Hematopoietic multipotent progenitor cell treated with erythropoietin and hydrocortisone succinate and interleukin-3 and kit ligand, for 4 days (in vitro differentiated cells): ENCODE measurements around the gene RHOT1.
"Not testable (repeated sequence)": the region's sequence is repeated elsewhere in the genome, so short reads cannot be mapped to it uniquely, and the experiment has no call there.

ENCODE experiments used
- DNase-seq: peaks from one replicate; pipeline ENCODE4 v3.0.0-alpha.2; 2015

Gene RHOT1

DNA sequence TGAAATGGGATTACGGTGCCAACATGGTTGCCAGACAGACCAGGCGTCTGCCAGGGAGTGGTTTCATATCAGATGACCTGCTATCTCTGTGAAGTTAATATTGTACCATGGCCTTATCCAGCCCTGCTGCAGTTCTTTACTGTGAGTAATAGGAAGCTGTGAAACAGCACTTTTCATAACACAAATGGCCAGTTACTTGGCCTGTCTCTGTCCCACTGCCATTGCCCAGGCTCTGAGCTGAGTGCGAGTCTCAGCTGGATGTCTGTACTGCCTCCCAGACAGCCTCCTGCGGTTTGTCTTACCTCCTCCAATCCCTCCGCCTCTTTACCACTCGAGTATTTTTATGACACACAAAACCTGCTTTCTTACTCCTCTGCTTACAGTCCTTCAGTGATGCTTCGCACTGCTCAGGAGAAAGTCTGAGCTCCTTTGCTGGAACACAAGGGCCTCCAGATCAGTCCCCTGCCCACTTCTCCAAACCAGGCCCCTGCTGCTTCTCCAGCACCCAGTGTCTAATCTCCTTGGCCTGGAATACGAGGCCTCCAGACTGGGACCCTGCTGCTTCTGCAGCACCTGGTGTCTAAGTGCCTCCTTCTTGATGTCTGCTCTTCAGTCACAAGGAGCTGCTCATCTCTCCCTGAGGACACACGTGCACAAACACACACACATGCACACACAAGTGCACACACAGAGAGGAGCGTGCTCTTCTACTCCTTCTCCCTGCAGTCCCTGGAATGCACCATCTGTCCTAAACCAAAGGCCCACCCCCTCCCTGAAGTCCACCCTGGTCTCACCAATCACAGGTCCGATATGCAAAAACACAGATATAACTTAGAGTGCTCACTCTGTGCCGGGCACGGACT, 17.1 kb upstream of the RHOT1 start:
- DNase-seq: peak; percentile 65

DNA sequence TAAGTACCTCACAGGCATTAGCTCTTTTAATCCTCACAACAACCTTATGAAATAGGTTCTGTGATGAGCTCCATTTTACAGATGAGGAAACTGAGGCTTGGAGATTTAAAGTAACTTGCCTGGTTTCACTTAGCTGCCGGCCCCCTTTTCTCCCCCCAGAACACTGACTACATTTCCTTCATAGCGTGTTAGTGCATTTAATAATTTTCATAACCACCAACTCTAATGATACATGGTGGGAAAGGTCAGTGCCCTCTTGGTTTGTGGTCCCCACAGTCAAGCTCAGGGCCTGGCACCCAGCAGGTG, 16.5 kb upstream of the RHOT1 start:
- DNase-seq: no peak

DNA sequence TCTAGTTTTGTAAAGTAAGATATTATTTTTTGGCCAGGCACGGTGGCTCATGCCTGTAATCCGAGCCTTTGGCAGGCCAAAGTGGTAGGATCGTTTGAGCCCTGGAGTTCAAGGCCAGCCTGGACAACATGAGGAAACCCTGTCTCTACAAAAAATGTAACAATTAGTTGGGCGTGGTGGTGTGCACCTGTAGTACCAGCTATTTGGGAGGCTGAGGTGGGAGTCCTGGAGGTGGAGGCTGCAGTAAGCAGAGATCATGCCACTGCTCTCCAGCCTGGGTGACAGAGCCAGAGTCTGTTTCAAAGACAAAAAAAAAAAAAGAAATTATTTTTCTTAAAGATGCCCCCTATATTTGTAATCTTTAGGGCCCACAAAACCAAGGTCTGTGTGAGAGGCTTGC, 16.0 kb upstream of the RHOT1 start:
- DNase-seq: no peak

DNA sequence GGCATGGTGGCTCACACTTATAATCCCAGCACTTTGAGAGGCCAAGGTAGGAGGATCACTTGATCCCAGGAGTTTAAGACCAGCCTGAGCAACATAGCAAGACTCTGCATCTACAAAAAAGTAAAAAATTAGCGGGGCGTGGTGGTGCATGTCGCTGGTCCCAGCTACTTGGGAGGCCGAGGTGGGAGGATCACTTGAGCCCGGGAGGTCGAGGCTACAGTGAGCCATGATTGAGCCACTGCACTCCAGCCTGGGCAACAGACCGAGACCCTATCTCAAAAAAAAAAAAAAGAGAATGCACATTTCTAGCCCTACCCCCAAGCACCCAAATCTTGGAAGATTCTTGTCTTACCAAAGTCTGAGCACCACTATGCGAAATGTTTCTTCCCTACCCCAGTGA, 15.6 kb upstream of the RHOT1 start:
- no peak for DNase-seq

DNA sequence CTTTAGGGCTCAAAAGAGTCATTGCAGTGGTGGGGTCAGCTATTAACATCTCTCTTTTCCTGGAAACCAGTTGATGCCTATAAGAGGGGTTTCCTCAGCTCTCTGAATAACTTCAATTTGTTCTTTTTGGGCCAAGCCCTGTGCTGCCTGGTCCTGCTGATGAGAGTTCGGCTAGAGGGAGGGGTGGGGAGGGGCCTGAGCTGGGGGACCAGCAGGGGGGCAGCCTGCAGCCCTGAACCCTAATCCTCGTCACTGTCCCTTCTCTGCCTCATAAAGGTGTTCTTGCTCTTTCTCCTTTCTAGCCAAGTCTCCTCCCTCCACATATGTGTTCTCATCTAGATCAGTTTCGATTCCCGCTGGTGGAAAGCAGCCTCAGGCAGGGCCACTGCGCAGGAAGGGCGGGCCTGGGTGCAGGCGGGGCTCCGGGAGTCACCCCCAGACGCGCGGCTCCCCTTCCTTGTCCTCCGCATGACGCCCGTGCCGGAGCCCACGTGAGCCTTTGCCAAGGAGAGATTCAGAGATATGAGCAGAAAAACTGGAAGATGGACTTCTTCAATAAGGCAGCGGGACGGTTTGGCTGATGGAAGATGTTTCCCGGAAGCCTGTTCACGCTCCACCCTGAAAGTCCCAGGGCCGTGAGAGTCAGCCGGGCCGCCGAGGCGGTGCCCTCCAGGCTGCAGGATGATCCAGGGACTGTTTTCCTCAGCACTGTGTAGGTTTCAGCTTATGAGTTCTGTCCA, 15.0 kb upstream of the RHOT1 start:
- DNase-seq: peak; percentile 94

DNA sequence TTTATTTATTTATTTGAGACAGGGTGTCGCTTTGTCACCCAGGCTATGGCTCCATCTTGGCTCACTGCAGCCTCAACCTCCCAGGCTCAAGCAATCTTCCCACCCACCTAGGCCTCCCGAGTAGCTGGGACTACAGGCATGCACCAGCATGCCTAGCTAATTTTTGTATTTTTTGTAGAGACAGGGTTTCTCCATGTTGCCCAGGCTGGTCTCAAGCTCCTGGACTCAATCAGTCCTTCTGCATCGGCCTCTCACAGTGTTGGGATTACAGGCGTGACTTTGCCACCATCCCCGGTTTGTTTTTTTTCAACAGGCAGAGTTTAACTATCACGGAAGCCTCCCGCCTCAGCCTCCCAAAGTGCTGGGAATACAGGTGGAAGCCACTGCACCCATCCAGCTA, 13.8 kb upstream of the RHOT1 start:
- not testable (repeated sequence) for DNase-seq

DNA sequence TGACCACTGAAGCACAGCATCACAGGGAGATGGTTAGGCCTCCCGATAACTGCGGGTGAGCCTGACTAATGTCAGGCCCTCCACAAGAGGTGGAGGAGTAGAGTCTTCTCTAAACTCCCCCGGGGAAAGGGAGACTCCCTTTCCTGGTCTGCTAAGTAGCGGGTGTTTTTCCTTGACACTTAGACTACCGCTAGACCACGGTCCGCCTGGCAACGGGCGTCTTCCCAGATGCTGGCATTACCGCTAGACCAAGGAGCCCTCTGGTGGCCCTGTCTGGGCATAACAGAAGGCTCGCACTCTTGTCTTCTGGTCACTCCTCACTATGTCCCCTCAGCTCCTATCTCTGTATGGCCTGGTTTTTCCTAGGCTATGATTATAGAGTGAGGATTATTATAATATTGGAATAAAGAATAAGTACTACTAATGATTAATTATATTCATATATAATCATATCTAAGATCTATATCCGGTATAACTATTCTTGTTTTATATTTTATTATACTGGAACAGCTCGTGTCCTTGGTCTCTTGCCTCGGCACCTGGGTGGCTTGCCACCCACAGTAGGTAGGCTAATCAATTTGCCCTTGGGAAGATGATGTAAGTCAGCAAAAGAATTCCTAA, 6.7 kb upstream of the RHOT1 start:
- DNase-seq: peak; percentile 33

DNA sequence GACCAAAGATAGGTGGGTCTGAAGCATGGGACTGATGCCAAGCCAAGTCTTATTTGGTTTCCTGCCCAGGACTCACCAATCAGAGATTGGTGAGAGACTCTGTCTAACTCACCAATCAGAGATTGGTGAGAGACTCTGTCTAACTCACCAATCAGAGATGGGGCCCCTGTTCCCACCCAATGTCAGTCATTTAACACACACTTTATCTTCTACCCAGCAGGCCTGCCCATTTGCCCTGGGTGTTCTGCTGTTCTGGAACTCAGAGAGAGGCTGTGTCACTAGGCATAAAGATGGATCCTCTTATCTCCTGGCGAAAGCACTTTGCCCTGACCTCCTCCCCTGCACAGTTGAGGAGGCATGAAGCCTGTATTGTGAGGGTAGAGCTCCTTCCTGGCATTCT, 5.4 kb upstream of the RHOT1 start:
- DNase-seq: peak; percentile 96

DNA sequence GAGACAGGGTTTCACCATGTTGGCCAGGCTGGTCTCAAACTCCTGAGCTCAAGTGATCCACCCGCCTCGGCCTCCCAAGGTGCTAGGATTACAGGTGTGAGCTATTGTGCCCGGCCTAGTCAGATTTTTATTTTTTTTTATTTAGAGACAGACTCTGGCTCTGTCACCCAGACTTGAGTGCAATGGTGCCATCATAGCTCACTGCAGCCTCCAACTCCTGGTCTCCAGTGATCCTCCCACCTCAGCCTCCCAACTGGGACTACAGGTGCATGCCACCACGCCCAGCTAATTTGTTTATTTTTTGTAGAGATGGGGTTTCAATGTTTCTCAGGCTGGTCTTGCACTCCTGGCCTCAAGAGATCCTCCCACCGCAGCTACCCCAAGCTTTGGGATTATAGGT, 2.8 kb upstream of the RHOT1 start:
- not testable (repeated sequence) for DNase-seq

DNA sequence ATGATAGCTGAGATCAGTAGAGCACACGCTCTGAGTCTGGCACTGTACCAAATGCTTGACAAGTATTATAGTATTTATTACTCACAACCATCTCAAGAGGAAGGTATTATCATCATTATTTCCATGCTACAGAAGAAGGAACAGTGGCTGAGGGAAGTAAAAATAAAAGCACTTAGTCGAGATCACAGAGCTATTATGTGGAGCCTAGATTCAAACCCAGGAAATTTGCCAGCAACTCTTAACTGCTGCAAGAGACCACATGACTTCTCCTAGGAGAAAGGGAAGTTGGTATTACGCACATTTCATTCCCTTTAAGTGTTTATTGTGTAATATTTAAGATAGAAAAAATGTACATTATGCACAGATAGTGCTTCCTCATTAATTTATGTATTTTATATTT, 1.0 kb upstream of the RHOT1 start:
- peak; percentile 93 for DNase-seq

DNA sequence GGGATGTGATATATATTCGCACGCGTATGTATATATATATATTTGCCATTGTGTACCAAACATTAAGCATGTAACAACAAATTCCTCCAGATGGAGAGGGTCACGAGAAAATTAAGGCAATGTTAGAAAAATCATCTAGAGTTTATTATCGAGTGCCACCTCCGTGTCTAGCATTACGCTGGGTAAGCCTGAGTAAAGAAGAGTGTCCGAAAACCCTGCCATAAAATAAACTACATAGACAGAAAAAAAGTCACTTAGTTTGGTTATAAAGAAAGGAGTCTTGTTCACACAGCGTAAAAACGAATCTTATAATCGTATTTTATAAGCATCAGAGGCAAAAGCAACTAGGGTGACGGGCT, 644 bp upstream of the RHOT1 start:
- no peak for DNase-seq

DNA sequence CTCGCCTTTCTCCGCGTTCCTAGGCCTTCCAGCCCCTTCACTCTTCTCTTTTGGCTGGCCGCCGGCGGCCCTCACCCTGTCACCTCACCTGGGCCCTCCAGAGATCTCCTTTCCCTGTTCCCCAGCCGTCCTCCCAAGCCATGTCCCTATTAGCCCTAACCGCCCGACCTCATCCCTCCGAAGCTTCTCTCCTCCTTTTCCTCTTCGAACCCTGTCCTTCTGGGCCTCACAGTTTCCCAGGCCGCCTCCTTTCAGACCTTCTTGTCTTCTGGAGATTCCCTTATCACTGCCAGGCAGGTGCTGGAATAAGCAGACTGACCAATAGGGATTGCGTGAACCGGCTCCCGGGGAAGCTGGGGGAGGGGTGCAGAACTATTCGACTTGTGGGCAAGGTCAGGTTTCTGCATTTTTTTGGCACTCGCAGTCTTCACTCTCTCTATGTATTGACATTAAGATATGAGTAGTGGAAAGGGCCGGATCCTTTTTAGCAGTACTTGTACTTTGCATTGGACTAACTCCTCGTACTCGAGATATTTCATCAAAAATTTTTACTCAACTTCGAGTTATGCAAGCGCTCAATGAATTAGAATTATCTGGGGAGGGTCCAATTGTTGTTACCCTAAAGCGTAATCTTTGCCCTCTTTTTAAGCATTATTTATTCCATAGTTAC, 690 bp downstream of the RHOT1 start:
- DNase-seq: peak; percentile 93

DNA sequence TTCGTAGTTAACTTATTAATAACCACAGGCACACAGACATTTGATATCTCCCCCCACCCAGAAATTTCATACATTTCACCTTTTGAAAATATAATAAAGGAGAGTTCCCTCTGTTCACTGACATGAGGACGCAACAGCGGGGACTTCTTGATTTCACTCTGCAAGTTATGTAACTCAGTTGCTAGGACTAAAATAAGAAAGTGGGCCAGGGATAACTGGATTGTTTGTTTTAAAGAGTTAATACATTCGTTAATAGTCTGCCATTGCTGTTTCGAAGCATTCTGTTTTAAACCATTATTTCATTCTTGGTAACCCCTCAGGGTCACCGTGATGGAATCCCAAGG, 1.2 kb downstream of the RHOT1 start:
- peak; percentile 32 for DNase-seq

DNA sequence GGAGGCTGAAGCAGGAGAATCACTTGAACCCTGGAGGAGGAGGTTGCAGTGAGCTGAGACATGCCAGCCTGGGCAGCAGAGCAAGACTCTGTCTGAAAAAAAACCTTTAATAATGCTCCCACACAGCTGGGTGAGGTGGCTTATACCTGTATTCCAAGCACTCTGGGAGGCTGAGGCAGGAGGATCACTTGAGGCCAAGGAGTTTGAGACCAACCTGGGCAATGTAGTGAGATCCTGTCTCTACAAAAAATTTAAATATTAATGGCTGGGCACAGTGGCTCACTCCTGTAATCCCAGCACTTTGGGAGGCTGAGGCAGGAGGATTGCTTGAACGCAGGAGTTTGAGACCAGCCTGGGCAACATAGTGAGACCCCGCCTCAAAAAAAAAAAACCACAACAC, 2.1 kb downstream of the RHOT1 start:
- DNase-seq: not testable (repeated sequence)

DNA sequence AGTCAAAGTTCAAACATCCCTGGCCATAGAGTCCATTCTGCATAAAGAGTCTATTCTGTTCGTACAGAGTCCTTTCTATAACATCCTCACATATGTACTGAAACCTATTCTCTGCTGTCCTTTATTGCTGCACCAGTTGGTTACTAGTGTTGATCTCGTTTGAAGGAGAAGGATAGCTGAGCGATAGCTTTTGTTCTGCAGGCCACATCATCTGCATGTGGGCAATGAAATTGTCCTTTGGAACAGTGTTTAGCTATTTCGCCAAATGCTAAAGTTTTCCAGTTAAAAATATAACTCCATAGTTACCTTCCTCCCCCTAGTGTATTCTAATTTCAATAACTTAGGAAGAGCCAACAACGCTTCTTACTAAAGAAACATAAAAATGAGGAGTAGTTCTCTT, 6.0 kb downstream of the RHOT1 start:
- no peak for DNase-seq

DNA sequence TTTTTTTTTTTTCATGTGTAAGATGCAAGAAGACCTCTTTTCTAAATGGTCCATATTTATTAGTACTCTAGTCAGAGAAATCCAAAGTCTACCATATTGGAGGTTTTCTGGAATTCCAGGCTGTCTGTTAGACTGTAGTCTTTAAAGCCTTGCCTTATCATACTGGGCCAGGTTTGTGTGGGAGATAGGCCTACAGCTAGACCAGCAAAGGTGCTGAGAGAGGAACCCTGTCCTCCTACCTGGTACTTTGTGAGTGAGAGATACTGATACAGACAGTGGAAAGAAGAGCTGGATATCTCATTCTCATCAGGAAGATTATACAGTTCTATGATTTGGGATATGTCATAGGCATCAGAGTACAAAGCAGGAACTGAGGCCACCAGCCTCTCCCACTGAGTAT, 8.1 kb downstream of the RHOT1 start:
- no peak for DNase-seq

DNA sequence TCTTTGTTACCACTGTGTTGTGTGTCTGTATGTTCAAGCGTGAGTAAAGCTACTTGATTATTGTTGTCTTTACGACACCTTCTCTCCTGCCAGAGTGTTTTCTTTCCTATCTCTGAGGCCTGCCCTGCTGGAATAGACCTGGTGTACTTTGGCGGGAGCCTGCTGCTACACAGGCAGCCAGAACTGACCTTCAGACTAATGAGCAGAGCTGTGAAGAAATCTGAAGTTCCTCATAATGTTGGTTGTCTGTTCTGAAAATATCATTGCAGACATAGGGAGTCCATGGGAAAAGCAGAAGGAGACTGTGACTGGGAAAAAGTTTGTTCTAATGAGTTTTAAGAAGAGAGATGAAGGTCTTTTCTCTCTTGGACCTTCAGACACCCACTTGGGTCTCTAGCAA, 9.8 kb downstream of the RHOT1 start:
- DNase-seq: peak; percentile 43

DNA sequence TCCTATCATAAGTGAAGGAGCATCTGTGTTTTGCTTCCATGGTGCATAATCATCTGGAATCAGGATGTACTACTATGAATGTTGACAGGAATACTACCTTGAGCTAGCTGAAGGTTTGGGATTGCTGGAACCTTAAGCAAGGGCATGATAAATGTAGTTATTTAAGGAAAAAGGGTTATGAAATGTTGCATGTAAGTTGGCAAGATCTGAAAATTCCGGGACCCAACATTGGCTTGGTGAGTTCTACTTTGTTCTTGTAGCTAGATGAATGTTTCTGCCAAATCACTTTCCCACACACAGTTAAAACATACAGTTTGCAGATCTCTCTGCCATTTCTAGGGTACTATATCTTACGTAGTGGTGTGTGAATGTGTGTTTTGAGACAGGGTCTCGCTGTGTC, 13.6 kb downstream of the RHOT1 start:
- DNase-seq: no peak

DNA sequence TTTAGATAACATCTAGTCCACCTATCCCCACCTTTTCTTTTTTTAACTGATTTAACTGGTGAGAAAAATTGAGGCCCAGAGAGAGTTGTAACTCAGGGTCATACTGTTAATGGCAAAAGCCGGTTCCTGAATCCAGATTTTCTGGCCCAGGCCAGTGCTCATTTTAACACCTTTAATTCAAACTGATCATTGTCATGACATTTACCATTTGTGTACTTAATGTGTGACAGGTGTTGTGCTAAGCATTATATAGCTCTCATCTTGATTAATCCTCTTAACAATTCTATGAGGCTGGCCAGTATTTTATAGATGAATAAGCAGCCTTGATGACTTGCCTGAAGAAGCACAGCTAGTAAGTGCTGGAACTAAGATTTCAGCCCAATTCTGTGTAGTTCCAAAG, 14.4 kb downstream of the RHOT1 start:
- no peak for DNase-seq

DNA sequence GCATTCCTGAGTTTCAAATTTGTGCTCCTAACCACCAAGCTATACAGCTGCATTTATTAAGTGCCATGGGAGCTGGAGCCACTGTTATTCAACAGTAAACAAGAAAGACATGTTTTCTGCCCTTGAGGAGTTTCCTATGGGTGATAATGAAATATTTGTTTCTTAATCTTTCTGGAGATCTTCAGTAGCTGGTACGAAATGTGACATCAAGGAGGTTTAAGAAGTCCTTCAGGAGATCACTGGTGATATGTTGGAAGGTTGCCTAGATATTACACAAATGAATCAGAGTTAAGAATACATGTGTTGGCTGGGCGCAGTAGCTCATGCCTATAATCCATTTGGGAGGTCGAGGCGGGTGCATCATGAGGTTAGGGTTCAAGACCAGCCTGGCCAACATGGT, 14.9 kb downstream of the RHOT1 start:
- DNase-seq: no peak

DNA sequence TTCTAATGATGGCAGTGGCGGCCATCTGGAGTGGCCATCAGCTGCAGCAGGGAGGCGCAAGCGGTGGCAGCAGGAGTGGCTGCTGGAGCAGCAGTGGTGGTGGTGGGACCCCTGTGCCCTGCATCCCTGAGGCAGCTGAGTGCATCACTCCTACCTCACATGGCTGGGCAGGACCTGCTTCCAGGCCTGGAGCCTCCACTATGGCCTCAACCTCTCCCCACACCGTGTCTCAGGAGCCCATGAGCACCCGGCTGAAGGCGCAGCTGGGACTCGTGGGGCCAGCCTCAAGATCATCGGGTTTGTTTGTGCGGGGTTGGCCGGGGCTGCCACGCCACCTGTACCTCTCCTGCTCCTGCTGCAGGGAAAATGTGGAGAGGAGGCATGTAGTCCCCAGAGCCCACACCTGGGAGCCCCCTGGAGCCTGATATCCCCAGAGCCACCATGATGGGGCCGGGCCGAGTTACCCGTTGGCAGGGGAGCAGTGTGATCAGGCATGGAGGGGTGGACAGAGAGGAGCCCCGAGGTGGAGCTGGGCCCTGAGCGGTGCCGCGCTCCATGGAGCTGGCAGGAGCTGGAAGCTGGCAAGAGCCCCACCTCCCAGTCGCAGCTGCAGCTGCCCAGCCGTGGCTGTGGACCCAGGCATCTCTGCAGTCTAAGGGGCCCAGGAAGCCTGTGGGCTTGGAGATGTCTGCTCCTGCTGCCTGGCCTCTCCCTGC, 16.7 kb downstream of the RHOT1 start:
- no peak for DNase-seq

DNA sequence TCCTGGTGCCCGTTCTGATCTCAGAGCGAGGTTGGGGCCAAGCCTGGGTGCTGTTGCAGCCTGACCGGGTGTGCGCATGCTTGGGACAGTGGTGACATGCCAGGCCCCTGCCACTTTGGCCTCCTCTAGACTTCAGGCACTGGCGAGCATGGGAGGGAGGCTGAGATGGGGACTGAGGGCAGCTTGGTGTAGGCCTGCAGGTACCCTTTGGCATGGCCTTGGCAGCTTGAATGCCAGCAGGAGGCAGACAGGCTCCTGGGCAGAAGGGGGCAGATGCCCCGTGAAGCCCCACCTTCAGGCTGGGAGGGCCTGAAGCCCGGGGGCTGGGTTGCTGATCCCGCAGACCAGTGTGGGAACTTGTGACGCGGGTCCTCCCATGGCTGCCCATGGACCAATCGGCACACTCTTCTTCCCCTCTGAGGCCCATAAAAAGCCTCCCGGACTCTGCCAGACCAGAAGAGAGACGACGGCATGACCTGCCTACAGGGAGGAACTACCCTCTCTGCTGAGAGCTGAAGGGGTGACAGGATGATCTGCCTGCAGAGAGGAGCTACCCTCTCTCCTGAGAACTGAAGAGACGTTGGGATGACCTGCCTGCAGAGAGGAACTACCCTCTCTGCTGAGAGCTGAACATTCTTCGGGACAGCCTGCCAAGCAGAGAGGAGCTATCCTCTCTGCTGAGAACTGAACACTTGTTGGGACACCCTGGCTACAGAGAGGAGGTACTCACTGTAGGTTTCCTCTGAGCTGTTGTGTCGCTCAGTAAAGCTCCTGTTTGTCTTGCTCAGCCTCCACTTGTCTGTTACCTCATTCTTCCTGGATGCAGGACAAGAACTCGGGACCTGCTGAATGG, 17.5 kb downstream of the RHOT1 start:
- DNase-seq: no peak
